ENCODE results near the gene TK1. TPM values are rescaled to one million over a fixed set of nuclear protein-coding genes. Genes with fewer than 3 reads are reported as not detected.
A peak's percentile ranks its signal among the peaks of the same experiment; 100 is the strongest.

The TK1 gene
- total and polyA plus RNA-seq, 4 donors: 7.9 to 14.9 (median 10.3) TPM

- H3K27me3 ChIP-seq (ENCODE audit: control insufficient read depth in 3 of 3, insufficient read depth in 3 of 3, low read length in 2 of 3): peaks cover 0 to 3% (median 0%) of the 10 kb centered on the region in 3 donors
- ATAC-seq (ENCODE audit: insufficient read depth, low FRiP score): no peak
- no peaks in the 10 kb centered on the region for H3K9me3 ChIP-seq (ENCODE audit: control insufficient read depth in 4 of 4, insufficient read depth in 3 of 4, low read length in 3 of 4)
- H3K4me1 ChIP-seq (ENCODE audit: control insufficient read depth in 5 of 5, insufficient read depth in 5 of 5, low read length in 5 of 5): peaks cover 3 to 51% (median 18%) of the 10 kb centered on the region in 5 donors
- no peak for DNase-seq
- H3K9ac ChIP-seq (ENCODE audit: insufficient read depth in 1 of 2, low read length in 2 of 2): no peak overlapping the region
- H3K27ac ChIP-seq (ENCODE audit: low read depth in 1 of 2, low read length in 1 of 2): peak overlapping the region; percentile 89 to 93
- H3K4me3 ChIP-seq: no peak overlapping the region
- TF ChIP-seq CTCF (IDR thresholded peaks at IDR 0.05; ENCODE audit: control extremely low read depth, extremely low read depth): no peak
- WGBS, 2 donors: 22 to 41% methylated on average over 6 of the region's 6 CpGs
- peaks cover 0 to 42% (median 1%) of the 10 kb centered on the region in 4 donors for H3K36me3 ChIP-seq (ENCODE audit: control insufficient read depth in 4 of 4, insufficient read depth in 4 of 4, low read length in 4 of 4)
These were observed 60.0 kb downstream of the TK1 start for GRCh38 chr17:78126895-78127238.

- peak overlapping the region; percentile 7 to 43 for H3K27ac ChIP-seq (ENCODE audit: low read depth in 1 of 2, low read length in 1 of 2)
- H3K9ac ChIP-seq (ENCODE audit: insufficient read depth in 1 of 2, low read length in 2 of 2): peak overlapping the region in 1 of 2 donors; percentile 11
- peaks cover 0 to 48% (median 1%) of the 10 kb centered on the region in 4 donors for H3K36me3 ChIP-seq (ENCODE audit: control insufficient read depth in 4 of 4, insufficient read depth in 4 of 4, low read length in 4 of 4)
- peaks cover 3 to 51% (median 18%) of the 10 kb centered on the region in 5 donors for H3K4me1 ChIP-seq (ENCODE audit: control insufficient read depth in 5 of 5, insufficient read depth in 5 of 5, low read length in 5 of 5)
- H3K27me3 ChIP-seq (ENCODE audit: control insufficient read depth in 3 of 3, insufficient read depth in 3 of 3, low read length in 2 of 3): peaks cover 0 to 3% (median 0%) of the 10 kb centered on the region in 3 donors
- H3K9me3 ChIP-seq (ENCODE audit: control insufficient read depth in 4 of 4, insufficient read depth in 3 of 4, low read length in 3 of 4): no peaks in the 10 kb centered on the region
- DNase-seq (peak in 1 of 3 donors; percentile 52), ATAC-seq (ENCODE audit: insufficient read depth, low FRiP score) (no peak)
- WGBS, 2 donors: 53 to 62% methylated on average over 24 to 25 of the region's 25 CpGs
- H3K4me3 ChIP-seq: no peak overlapping the region
- no peak for TF ChIP-seq CTCF (IDR thresholded peaks at IDR 0.05; ENCODE audit: control extremely low read depth, extremely low read depth)
These were observed 60.6 kb downstream of the TK1 start for GRCh38 chr17:78125976-78126894.

DNA sequence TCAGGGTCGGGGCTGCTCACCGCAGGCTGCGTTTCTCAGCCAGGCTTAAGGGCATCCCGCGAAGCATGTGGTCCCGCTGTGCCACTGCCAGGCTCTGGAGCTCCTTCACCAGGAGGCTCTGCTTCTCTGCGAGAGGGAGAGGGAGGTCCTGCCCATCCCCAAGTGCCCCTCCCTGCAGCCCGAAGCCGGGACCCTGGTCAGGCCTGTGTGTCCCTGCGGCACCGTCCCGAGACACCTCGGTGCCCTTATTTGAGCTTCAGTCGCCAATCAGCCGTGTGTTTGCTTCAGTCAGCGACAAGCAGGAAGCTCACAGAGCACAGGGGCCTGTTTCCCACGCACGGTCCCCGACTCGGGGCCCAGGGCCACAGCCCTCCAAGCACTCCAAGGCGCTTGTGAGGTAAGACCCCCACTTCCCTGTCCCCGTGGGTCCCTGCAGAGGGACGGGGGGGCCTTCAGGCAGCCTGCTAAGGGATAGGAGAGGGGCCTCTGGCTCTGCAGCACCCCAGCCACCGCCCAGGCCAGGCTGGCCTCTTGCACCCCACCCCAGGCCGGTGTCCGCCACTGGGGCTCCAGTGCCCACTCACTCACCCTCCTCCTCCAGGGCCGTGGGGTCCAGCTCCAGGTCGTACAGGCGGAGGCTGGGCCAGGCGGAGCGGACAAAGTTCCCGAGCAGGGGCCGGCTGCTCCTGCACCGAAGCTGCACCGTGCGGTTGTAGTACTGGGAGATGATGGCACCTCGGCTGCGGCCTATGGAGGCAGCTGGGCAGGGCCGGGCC is 61.5 kb downstream of the TK1 start:
- no peaks in the 10 kb centered on the region for H3K27me3 ChIP-seq (ENCODE audit: control insufficient read depth in 3 of 3, insufficient read depth in 3 of 3, low read length in 2 of 3)
- H3K4me3 ChIP-seq: no peak overlapping the region
- ATAC-seq (ENCODE audit: insufficient read depth, low FRiP score) (no peak), DNase-seq (no peak)
- H3K9me3 ChIP-seq (ENCODE audit: control insufficient read depth in 4 of 4, insufficient read depth in 3 of 4, low read length in 3 of 4): no peaks in the 10 kb centered on the region
- peak overlapping the region in 1 of 2 donors; percentile 11 for H3K9ac ChIP-seq (ENCODE audit: insufficient read depth in 1 of 2, low read length in 2 of 2)
- peaks cover 0 to 57% (median 1%) of the 10 kb centered on the region in 4 donors for H3K36me3 ChIP-seq (ENCODE audit: control insufficient read depth in 4 of 4, insufficient read depth in 4 of 4, low read length in 4 of 4)
- H3K27ac ChIP-seq (ENCODE audit: low read depth in 1 of 2, low read length in 1 of 2): peak overlapping the region; percentile 7 to 43
- WGBS, 2 donors: 57 to 70% methylated on average over 38 to 39 of the region's 39 CpGs
- no peak for TF ChIP-seq CTCF (IDR thresholded peaks at IDR 0.05; ENCODE audit: control extremely low read depth, extremely low read depth)
- H3K4me1 ChIP-seq (ENCODE audit: control insufficient read depth in 5 of 5, insufficient read depth in 5 of 5, low read length in 5 of 5): peaks cover 3 to 44% (median 18%) of the 10 kb centered on the region in 5 donors
